OCI-LY3 (cell line): ENCODE data around the gene FXR2.

ENCODE experiments used
- H2AFZ ChIP-seq: fragments of 200-600, 300-600 bp; shearing (Covaris generic); 2 replicates; pipeline ENCODE4 v1.6.0; 2014; ENCODE audit warnings: antibody characterized with exemption, low read depth, low read length
- H3K27ac ChIP-seq: fragments of 200-600, 300-600 bp; sonication (generic); 2 replicates; pipeline ENCODE4 v1.5.1; 2014; ENCODE audit warnings: mild to moderate bottlenecking, low read length, moderate library complexity, mixed read lengths
- H3K27me3 ChIP-seq: fragments of 200-600, 300-600 bp; sonication (generic); 2 replicates; pipeline ENCODE4 v1.6.1; 2014; ENCODE audit warnings: low read depth, low read length, mixed read lengths
- H3K36me3 ChIP-seq: fragments of 200-600, 300-600 bp; sonication (generic); replicated peaks from 2 replicates; pipeline ENCODE3; 2014; ENCODE audit warnings: low read depth, low read length, mixed read lengths
- H3K4me1 ChIP-seq: fragments of 300-600, 200-600 bp; sonication (generic); 2 replicates; pipeline ENCODE4 v1.6.1; 2014; ENCODE audit warnings: low read length, mixed read lengths
- H3K4me2 ChIP-seq: fragments of 200-600, 300-600 bp; sonication (generic); 2 replicates; pipeline ENCODE4 v1.6.1; 2014; ENCODE audit warnings: low read length, mixed read lengths
- H3K4me3 ChIP-seq: fragments of 300-600, 200-600 bp; sonication (generic); 2 replicates; pipeline ENCODE4 v1.5.1; 2014; ENCODE audit warnings: antibody characterized with exemption, mild to moderate bottlenecking, low read length, moderate library complexity
- H3K79me2 ChIP-seq: fragments of 300-600, 200-600 bp; shearing (Covaris generic); 2 replicates; pipeline ENCODE4 v1.6.1; 2014; ENCODE audit warnings: mild to moderate bottlenecking, low read length, mixed read lengths
- H3K9ac ChIP-seq: fragments of 300-600, 200-600 bp; shearing (Covaris generic); 2 replicates; pipeline ENCODE4 v1.6.0; 2014; ENCODE audit warnings: mild to moderate bottlenecking, low read length, moderate library complexity
- H3K9me3 ChIP-seq: fragments of 200-600, 300-600 bp; shearing (Covaris generic); 2 replicates; pipeline ENCODE4 v1.6.1; 2014; ENCODE audit warnings: low read length, mixed read lengths; ENCODE audit not compliant: insufficient read depth
- H4K20me1 ChIP-seq: fragments of 200-600, 300-600 bp; sonication (generic); 2 replicates; pipeline ENCODE4 v1.6.1; 2016; ENCODE audit warnings: low read length, mixed read lengths; ENCODE audit not compliant: insufficient read depth
- EZH2phosphoT487 ChIP-seq: fragments of 200-600 bp; shearing (Covaris generic); IDR thresholded peaks from 2 replicates; pipeline ENCODE4 v1.6.1; 2018; ENCODE audit warnings: antibody characterized with exemption, mixed run types, low read depth
- TF ChIP-seq, protein P1 (sequence below): fragments of 200-600, 300-600 bp; sonication (generic); IDR thresholded peaks from 2 replicates; pipeline ENCODE4 v1.5.1; 2014; ENCODE audit warnings: antibody characterized with exemption, low read length, low read depth

FXR2 gene

DNA sequence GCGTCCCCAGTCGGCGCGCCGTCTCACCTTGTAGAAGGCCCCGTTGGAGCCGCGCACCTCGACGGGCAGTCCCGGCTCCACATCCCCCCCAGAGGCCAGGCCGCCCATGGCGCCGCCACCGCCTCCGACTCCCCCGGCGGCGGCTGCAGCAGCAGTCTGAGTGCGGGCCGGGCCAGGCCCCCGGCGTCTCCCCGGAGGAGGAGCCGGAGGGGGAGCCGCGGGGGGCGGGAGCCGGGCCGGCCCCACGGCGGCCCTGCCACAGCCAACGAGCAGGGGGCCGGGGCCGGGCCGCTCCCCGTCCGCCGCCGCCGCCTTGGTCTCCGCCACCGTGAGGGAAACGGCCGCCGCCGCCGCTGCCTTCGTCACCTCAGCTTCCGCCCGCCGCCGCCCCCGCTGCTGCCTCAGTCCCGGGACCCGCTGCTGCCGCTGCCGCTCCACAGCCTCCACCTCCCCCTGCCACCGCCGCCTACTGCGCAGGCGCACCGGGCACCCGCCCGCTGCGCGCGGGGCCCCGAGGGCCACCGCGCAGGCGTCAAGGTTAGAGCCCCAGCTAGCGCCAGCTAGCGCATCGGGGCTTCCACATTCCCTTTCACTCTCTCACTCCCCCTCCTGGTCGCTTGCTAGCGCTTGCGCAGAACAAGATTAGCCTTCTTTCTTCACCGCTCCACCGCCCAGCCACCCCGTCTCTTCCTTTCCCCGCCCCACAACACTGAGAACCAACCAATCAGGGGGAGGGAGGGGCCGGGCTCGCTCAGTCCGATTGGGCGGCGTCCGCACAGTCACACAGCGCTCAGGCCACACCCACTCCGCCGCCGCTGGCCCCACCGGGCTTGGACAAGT, at the start of gene FXR2:
FXR2 (minus strand) TSS at position 473 of the 840 bp plus-strand sequence; CDS start at position 108, 365 bp downstream.
- peak within 1 kb of the TSS; percentile 97 for H3K4me2 ChIP-seq
- H2AFZ ChIP-seq = peak within 1 kb of the TSS; percentile 76; the same call in 1 of the 2 replicates
- H3K9me3 ChIP-seq = no peaks in the 10 kb centered on the region
- H3K36me3 ChIP-seq = no peaks in the 10 kb centered on the region
- H3K9ac ChIP-seq = peak within 1 kb of the TSS; percentile 80
- H3K79me2 ChIP-seq = peaks cover 35% of the 10 kb centered on the region
- peak within 1 kb of the TSS; percentile 92 for H3K4me3 ChIP-seq
- H4K20me1 ChIP-seq = peaks cover 6% of the 10 kb centered on the region; the same call in 1 of the 2 replicates
- H3K27me3 ChIP-seq = no peaks in the 10 kb centered on the region
- no peak for TF ChIP-seq EZH2phosphoT487
- TF ChIP-seq, protein P1, sequence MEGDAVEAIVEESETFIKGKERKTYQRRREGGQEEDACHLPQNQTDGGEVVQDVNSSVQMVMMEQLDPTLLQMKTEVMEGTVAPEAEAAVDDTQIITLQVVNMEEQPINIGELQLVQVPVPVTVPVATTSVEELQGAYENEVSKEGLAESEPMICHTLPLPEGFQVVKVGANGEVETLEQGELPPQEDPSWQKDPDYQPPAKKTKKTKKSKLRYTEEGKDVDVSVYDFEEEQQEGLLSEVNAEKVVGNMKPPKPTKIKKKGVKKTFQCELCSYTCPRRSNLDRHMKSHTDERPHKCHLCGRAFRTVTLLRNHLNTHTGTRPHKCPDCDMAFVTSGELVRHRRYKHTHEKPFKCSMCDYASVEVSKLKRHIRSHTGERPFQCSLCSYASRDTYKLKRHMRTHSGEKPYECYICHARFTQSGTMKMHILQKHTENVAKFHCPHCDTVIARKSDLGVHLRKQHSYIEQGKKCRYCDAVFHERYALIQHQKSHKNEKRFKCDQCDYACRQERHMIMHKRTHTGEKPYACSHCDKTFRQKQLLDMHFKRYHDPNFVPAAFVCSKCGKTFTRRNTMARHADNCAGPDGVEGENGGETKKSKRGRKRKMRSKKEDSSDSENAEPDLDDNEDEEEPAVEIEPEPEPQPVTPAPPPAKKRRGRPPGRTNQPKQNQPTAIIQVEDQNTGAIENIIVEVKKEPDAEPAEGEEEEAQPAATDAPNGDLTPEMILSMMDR = peak; percentile 42
- H3K4me1 ChIP-seq = peaks cover 11% of the 10 kb centered on the region
- peak within 1 kb of the TSS; percentile 53 for H3K27ac ChIP-seq

DNA sequence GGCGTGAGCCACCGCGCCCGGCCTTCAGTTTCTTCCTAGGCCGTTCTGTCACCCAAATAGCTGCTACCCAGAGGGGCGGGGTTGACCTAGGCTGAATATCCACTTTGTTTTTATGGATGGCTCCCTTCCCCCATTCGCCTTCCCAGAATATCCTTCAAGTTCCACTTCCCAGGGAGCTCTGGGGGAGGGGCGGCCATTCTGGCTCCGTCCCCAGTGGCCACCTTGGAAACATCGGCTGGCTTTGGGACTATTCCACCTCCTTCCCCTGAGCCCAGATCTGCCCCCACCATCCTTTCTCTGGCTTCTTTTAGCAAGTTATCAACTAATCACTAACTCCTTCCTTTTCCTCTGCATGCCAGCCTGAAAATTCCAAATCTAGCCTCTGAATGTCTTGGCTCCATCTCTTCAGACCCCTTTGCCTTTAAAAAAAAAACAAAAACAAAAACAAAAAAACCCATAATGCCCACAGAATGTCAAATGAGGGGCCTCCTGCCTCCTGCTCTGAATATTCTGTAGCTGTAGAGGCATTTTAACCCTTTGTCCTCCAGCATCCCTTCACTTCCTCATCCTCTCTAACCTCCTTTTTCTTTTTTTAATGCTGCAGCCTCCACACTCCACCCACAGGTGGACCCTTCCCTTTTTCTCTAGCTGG, 42.4 kb upstream of the FXR2 start:
- H3K27ac ChIP-seq = no peak overlapping the region
- H3K4me3 ChIP-seq = no peak overlapping the region
- H3K36me3 ChIP-seq = no peaks in the 10 kb centered on the region
- H3K79me2 ChIP-seq = no peaks in the 10 kb centered on the region
- H4K20me1 ChIP-seq = no peaks in the 10 kb centered on the region
- H3K9me3 ChIP-seq = no peaks in the 10 kb centered on the region
- no peak for TF ChIP-seq EZH2phosphoT487
- TF ChIP-seq, protein P1 = no peak
- H3K4me1 ChIP-seq = no peaks in the 10 kb centered on the region
- no peak overlapping the region for H3K4me2 ChIP-seq
- H3K9ac ChIP-seq = no peak overlapping the region
- H3K27me3 ChIP-seq = no peaks in the 10 kb centered on the region
- no peak overlapping the region for H2AFZ ChIP-seq

DNA sequence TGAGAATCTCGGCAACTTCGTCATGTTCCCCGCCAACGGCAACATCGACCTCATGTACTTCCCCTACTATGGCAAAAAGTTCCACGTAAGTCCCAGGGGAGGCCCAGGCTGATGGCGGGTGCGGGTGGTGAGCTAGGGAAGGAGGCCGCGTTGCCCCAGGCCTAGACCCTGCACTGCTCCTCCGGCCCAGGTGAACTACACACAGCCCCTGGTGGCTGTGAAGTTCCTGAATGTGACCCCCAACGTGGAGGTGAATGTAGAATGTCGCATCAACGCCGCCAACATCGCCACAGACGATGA, 40.8 kb upstream of the FXR2 start:
- no peak overlapping the region for H3K4me2 ChIP-seq
- no peaks in the 10 kb centered on the region for H3K79me2 ChIP-seq
- TF ChIP-seq, protein P1 = no peak
- TF ChIP-seq EZH2phosphoT487 = no peak
- H3K27me3 ChIP-seq = no peaks in the 10 kb centered on the region
- H4K20me1 ChIP-seq = no peaks in the 10 kb centered on the region
- no peak overlapping the region for H3K27ac ChIP-seq
- H3K9ac ChIP-seq = no peak overlapping the region
- H3K4me1 ChIP-seq = no peaks in the 10 kb centered on the region
- H3K4me3 ChIP-seq = no peak overlapping the region
- no peak overlapping the region for H2AFZ ChIP-seq
- no peaks in the 10 kb centered on the region for H3K36me3 ChIP-seq
- H3K9me3 ChIP-seq = no peaks in the 10 kb centered on the region

GRCh38 chr17:7654832-7655540, 40.3 kb upstream of the FXR2 start:
- H3K36me3 ChIP-seq = no peaks in the 10 kb centered on the region
- no peaks in the 10 kb centered on the region for H3K27me3 ChIP-seq
- no peak overlapping the region for H3K9ac ChIP-seq
- H2AFZ ChIP-seq = no peak overlapping the region
- no peaks in the 10 kb centered on the region for H3K4me1 ChIP-seq
- no peak overlapping the region for H3K4me2 ChIP-seq
- H3K79me2 ChIP-seq = no peaks in the 10 kb centered on the region
- H4K20me1 ChIP-seq = no peaks in the 10 kb centered on the region
- no peaks in the 10 kb centered on the region for H3K9me3 ChIP-seq
- H3K4me3 ChIP-seq = no peak overlapping the region
- no peak overlapping the region for H3K27ac ChIP-seq
- no peak for TF ChIP-seq EZH2phosphoT487
- TF ChIP-seq, protein P1 = no peak
